HEK293 (cell line): ENCODE results near the gene LRRC74B.

Experiments used
- FEZF1 ChIP-seq: fragments of 450-650 bp; formaldehyde crosslinking; IDR thresholded peaks from 2 replicates; pipeline ENCODE4 v1.5.1; 2016; ENCODE audit warnings: missing biosample characterization, missing genetic modification characterization
- KLF10 ChIP-seq: fragments of 450-650 bp; IDR thresholded peaks from 2 replicates; pipeline ENCODE4 v1.5.1; 2018; ENCODE audit warnings: missing biosample characterization, mild to moderate bottlenecking, missing genetic modification characterization
- OSR2 ChIP-seq: fragments of 450-650 bp; formaldehyde crosslinking; IDR thresholded peaks from 2 replicates; pipeline ENCODE4 v1.5.1; 2016; ENCODE audit warnings: missing biosample characterization, missing genetic modification characterization
- SCRT2 ChIP-seq: fragments of 450-650 bp; formaldehyde crosslinking; IDR thresholded peaks from 2 replicates; pipeline ENCODE4 v1.5.1; 2016; ENCODE audit warnings: missing biosample characterization, missing genetic modification characterization
- SP7 ChIP-seq: fragments of 450-650 bp; formaldehyde crosslinking; IDR thresholded peaks from 2 replicates; pipeline ENCODE4 v1.5.1; 2016; ENCODE audit warnings: missing biosample characterization, missing genetic modification characterization
- ZBTB20 ChIP-seq: fragments of 450-650 bp; formaldehyde crosslinking; IDR thresholded peaks from 2 replicates; pipeline ENCODE4 v1.5.1; 2016; ENCODE audit warnings: missing biosample characterization, missing genetic modification characterization
- ZBTB48 ChIP-seq: fragments of 450-650 bp; formaldehyde crosslinking; IDR thresholded peaks from 2 replicates; pipeline ENCODE4 v1.5.1; 2016; ENCODE audit warnings: missing biosample characterization, missing genetic modification characterization
- ZBTB49 ChIP-seq: fragments of 450-650 bp; formaldehyde crosslinking; IDR thresholded peaks from 2 replicates; pipeline ENCODE4 v1.5.1; 2016; ENCODE audit warnings: missing biosample characterization, missing genetic modification characterization, low read depth
- ZBTB8A ChIP-seq: fragments of 450-650 bp; formaldehyde crosslinking; IDR thresholded peaks from 2 replicates; pipeline ENCODE4 v1.5.1; 2016; ENCODE audit warnings: missing biosample characterization, missing genetic modification characterization
- ZNF221 ChIP-seq: fragments of 450-650 bp; formaldehyde crosslinking; IDR thresholded peaks from 2 replicates; pipeline ENCODE4 v1.5.1; 2017; ENCODE audit warnings: missing biosample characterization, missing genetic modification characterization, borderline replicate concordance
- ZNF239 ChIP-seq: fragments of 450-650 bp; formaldehyde crosslinking; IDR thresholded peaks from 2 replicates; pipeline ENCODE4 v1.5.1; 2016; ENCODE audit warnings: missing biosample characterization, missing genetic modification characterization
- ZNF311 ChIP-seq: fragments of 450-650 bp; formaldehyde crosslinking; IDR thresholded peaks from 2 replicates; pipeline ENCODE4 v1.5.1; 2017; ENCODE audit warnings: missing biosample characterization, missing genetic modification characterization, borderline replicate concordance
- ZNF350 ChIP-seq: fragments of 450-650 bp; formaldehyde crosslinking; IDR thresholded peaks from 2 replicates; pipeline ENCODE4 v1.5.0; 2017; ENCODE audit warnings: missing biosample characterization, mild to moderate bottlenecking, missing genetic modification characterization
- ZNF394 ChIP-seq: fragments of 450-650 bp; formaldehyde crosslinking; IDR thresholded peaks from 2 replicates; pipeline ENCODE4 v1.5.1; 2016; ENCODE audit warnings: missing biosample characterization, missing genetic modification characterization, mild to moderate bottlenecking, moderate library complexity, borderline replicate concordance
- ZNF398 ChIP-seq: fragments of 450-650 bp; formaldehyde crosslinking; IDR thresholded peaks from 2 replicates; pipeline ENCODE4 v1.5.1; 2017; ENCODE audit warnings: missing biosample characterization, missing genetic modification characterization
- ZNF433 ChIP-seq: fragments of 450-650 bp; formaldehyde crosslinking; IDR thresholded peaks from 2 replicates; pipeline ENCODE4 v1.5.1; 2016; ENCODE audit warnings: missing biosample characterization, missing genetic modification characterization, low read depth
- ZNF473 ChIP-seq: fragments of 450-650 bp; formaldehyde crosslinking; IDR thresholded peaks from 2 replicates; pipeline ENCODE4 v1.5.1; 2017; ENCODE audit warnings: missing biosample characterization, missing genetic modification characterization
- ZNF510 ChIP-seq: fragments of 450-650 bp; formaldehyde crosslinking; IDR thresholded peaks from 2 replicates; pipeline ENCODE4 v1.5.1; 2018; ENCODE audit warnings: mild to moderate bottlenecking, missing genetic modification characterization, missing biosample characterization; ENCODE audit not compliant: insufficient replicate concordance
- ZNF621 ChIP-seq: fragments of 450-650 bp; formaldehyde crosslinking; IDR thresholded peaks from 2 replicates; pipeline ENCODE4 v1.5.1; 2017; ENCODE audit warnings: missing biosample characterization, missing genetic modification characterization
- ZNF629 ChIP-seq: fragments of 450-650 bp; formaldehyde crosslinking; IDR thresholded peaks from 2 replicates; pipeline ENCODE4 v1.5.1; 2017; ENCODE audit warnings: missing biosample characterization, missing genetic modification characterization
- ZNF664 ChIP-seq: fragments of 450-650 bp; formaldehyde crosslinking; IDR thresholded peaks from 2 replicates; pipeline ENCODE4 v1.5.1; 2016; ENCODE audit warnings: missing biosample characterization, missing genetic modification characterization
- ZSCAN23 ChIP-seq: fragments of 450-650 bp; formaldehyde crosslinking; IDR thresholded peaks from 2 replicates; pipeline ENCODE4 v1.5.1; 2016; ENCODE audit warnings: missing biosample characterization, missing genetic modification characterization
- ZSCAN30 ChIP-seq: fragments of 450-650 bp; IDR thresholded peaks from 2 replicates; pipeline ENCODE4 v1.5.1; 2018; ENCODE audit warnings: missing biosample characterization, mild to moderate bottlenecking, missing genetic modification characterization, moderate library complexity
- TF ChIP-seq, protein P1 (sequence below): fragments of 450-650 bp; formaldehyde crosslinking; IDR thresholded peaks from 2 replicates; pipeline ENCODE4 v1.5.1; 2016; ENCODE audit warnings: missing biosample characterization, missing genetic modification characterization
- TF ChIP-seq, protein P2 (sequence below): fragments of 450-650 bp; formaldehyde crosslinking; IDR thresholded peaks from 2 replicates; pipeline ENCODE4 v1.5.1; 2016; ENCODE audit warnings: missing biosample characterization, missing genetic modification characterization
- TF ChIP-seq, protein P3 (sequence below): fragments of 450-650 bp; formaldehyde crosslinking; IDR thresholded peaks from 2 replicates; pipeline ENCODE4 v1.5.1; 2016; ENCODE audit warnings: missing biosample characterization, missing genetic modification characterization
- TF ChIP-seq, protein P4 (sequence below): fragments of 450-650 bp; formaldehyde crosslinking; IDR thresholded peaks from 2 replicates; pipeline ENCODE4 v1.5.1; 2016; ENCODE audit warnings: missing biosample characterization, missing genetic modification characterization
- TF ChIP-seq, protein P5 (sequence below): fragments of 450-650 bp; formaldehyde crosslinking; IDR thresholded peaks from 2 replicates; pipeline ENCODE4 v1.5.1; 2017; ENCODE audit warnings: missing biosample characterization, missing genetic modification characterization

Gene LRRC74B

DNA sequence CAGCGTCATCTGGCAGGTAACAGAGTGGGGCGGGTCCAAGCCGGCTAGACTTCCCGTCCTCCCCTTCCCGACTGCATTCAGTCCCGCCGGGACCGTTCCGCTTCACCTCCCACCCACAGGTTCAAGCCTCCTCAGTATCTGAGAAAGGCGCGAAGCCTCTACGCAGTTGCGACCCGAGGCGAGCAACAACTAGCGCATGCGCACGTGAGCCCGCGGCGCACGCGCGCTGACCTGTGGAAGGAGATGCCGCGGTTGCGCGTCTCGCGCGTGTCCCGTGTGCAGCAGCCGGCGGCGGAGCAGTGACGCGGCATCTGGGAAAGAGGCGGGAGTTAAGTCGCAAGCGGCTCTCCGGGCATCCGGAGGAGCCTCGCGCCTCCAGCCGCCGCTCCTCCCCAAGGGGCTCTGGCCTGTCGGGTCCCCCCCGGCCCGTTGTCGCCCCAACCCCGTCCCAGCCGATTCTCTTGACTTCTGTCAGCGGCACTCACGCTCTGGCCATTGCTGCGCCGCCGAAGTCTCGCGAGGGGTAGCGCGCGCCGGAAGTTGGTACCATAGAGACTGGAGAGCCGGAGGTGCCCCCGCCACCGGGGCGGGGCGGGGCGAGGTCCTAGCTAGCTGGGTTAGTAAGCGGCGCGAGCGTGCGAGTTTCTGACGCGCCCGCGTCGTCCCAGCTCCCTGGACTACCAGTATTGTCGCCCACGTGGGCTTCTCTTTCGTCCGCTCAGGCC lies 44.0 kb upstream of the LRRC74B start, which contains the start of gene THAP7 (continued):
- TF ChIP-seq, protein P1, sequence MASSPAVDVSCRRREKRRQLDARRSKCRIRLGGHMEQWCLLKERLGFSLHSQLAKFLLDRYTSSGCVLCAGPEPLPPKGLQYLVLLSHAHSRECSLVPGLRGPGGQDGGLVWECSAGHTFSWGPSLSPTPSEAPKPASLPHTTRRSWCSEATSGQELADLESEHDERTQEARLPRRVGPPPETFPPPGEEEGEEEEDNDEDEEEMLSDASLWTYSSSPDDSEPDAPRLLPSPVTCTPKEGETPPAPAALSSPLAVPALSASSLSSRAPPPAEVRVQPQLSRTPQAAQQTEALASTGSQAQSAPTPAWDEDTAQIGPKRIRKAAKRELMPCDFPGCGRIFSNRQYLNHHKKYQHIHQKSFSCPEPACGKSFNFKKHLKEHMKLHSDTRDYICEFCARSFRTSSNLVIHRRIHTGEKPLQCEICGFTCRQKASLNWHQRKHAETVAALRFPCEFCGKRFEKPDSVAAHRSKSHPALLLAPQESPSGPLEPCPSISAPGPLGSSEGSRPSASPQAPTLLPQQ, result peak; percentile 67
- TF ChIP-seq SCRT2 (tag by site-specific recombination) (peak; percentile 99), ZNF311 (tag by site-specific recombination) (no peak), OSR2 (no peak), ZNF398 (tag by site-specific recombination) (no peak; the same call in 1 of the 2 replicates), FEZF1 (peak; percentile 76), ZNF664 (tag by site-specific recombination) (no peak), ZNF621 (tag by site-specific recombination) (no peak), ZBTB49 (tag by site-specific recombination) (no peak), ZSCAN30 (peak; percentile 4; the same call in 1 of the 2 replicates), ZBTB48 (no peak), ZNF629 (peak; percentile 74; the same call in 1 of the 2 replicates), ZNF239 (tag by site-specific recombination) (no peak; the same call in 1 of the 2 replicates), ZNF394 (peak; percentile 78; the same call in 1 of the 2 replicates), ZNF221 (tag by site-specific recombination) (no peak), ZBTB20 (tag by site-specific recombination) (no peak; the same call in 1 of the 2 replicates), SP7 (tag by site-specific recombination) (peak; percentile 88), ZNF350 (tag by site-specific recombination) (no peak), ZSCAN23 (tag by site-specific recombination) (peak; percentile 67; the same call in 1 of the 2 replicates), ZBTB8A (tag by site-specific recombination) (peak; percentile 28), ZNF510 (tag by site-specific recombination) (no peak), ZNF473 (tag by site-specific recombination) (no peak), ZNF433 (tag by site-specific recombination) (no peak), KLF10 (tag by site-specific recombination) (no peak; the same call in none of the 2 replicates)
- TF ChIP-seq, protein P2, sequence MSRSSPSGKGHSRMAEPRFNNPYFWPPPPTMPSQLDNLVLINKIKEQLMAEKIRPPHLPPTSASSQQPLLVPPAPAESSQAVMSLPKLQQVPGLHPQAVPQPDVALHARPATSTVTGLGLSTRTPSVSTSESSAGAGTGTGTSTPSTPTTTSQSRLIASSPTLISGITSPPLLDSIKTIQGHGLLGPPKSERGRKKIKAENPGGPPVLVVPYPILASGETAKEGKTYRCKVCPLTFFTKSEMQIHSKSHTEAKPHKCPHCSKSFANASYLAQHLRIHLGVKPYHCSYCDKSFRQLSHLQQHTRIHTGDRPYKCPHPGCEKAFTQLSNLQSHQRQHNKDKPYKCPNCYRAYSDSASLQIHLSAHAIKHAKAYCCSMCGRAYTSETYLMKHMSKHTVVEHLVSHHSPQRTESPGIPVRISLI (tag by site-specific recombination), result no peak
- TF ChIP-seq, protein P3, sequence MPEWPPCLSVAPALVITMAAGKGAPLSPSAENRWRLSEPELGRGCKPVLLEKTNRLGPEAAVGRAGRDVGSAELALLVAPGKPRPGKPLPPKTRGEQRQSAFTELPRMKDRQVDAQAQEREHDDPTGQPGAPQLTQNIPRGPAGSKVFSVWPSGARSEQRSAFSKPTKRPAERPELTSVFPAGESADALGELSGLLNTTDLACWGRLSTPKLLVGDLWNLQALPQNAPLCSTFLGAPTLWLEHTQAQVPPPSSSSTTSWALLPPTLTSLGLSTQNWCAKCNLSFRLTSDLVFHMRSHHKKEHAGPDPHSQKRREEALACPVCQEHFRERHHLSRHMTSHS (tag by site-specific recombination), result no peak
- TF ChIP-seq, protein P4, sequence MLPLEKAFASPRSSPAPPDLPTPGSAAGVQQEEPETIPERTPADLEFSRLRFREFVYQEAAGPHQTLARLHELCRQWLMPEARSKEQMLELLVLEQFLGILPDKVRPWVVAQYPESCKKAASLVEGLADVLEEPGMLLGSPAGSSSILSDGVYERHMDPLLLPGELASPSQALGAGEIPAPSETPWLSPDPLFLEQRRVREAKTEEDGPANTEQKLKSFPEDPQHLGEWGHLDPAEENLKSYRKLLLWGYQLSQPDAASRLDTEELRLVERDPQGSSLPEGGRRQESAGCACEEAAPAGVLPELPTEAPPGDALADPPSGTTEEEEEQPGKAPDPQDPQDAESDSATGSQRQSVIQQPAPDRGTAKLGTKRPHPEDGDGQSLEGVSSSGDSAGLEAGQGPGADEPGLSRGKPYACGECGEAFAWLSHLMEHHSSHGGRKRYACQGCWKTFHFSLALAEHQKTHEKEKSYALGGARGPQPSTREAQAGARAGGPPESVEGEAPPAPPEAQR (tag by site-specific recombination), result no peak
- TF ChIP-seq, protein P5, sequence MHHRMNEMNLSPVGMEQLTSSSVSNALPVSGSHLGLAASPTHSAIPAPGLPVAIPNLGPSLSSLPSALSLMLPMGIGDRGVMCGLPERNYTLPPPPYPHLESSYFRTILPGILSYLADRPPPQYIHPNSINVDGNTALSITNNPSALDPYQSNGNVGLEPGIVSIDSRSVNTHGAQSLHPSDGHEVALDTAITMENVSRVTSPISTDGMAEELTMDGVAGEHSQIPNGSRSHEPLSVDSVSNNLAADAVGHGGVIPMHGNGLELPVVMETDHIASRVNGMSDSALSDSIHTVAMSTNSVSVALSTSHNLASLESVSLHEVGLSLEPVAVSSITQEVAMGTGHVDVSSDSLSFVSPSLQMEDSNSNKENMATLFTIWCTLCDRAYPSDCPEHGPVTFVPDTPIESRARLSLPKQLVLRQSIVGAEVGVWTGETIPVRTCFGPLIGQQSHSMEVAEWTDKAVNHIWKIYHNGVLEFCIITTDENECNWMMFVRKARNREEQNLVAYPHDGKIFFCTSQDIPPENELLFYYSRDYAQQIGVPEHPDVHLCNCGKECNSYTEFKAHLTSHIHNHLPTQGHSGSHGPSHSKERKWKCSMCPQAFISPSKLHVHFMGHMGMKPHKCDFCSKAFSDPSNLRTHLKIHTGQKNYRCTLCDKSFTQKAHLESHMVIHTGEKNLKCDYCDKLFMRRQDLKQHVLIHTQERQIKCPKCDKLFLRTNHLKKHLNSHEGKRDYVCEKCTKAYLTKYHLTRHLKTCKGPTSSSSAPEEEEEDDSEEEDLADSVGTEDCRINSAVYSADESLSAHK (tag by site-specific recombination), result no peak
